Osteoblast (primary cell): ENCODE results near the gene RASL11B. TPM values are rescaled to one million over a fixed set of nuclear protein-coding genes. Genes with fewer than 3 reads are reported as not detected.

Experiments used
- DNase-seq: peaks from one replicate; pipeline ENCODE4 v3.0.0; 2011; ENCODE audit warnings: low spot score, mixed read lengths; ENCODE audit not compliant: insufficient read length; ENCODE audit errors: missing footprints
- H2AFZ ChIP-seq: 2 replicates; pipeline ENCODE4 v1.6.0; 2011; ENCODE audit warnings: mild to moderate bottlenecking, low read length
- H3K27ac ChIP-seq: 2 replicates; pipeline ENCODE4 v1.5.1; 2011; ENCODE audit warnings: mild to moderate bottlenecking, low read depth, low read length, moderate library complexity
- H3K27me3 ChIP-seq: 2 replicates; pipeline ENCODE4 v1.6.0; 2012; ENCODE audit warnings: mild to moderate bottlenecking, control low read depth, inconsistent platforms, low read length, moderate library complexity; ENCODE audit not compliant: insufficient read depth
- H3K36me3 ChIP-seq: 2 replicates; pipeline ENCODE4 v1.5.1; 2011; ENCODE audit warnings: mild to moderate bottlenecking, low read length, control low read depth, moderate library complexity; ENCODE audit not compliant: insufficient read depth
- H3K4me1 ChIP-seq: 2 replicates; pipeline ENCODE4 v1.5.1; 2011; ENCODE audit warnings: mild to moderate bottlenecking, low read length, control low read depth, moderate library complexity; ENCODE audit not compliant: insufficient read depth
- H3K4me2 ChIP-seq: 2 replicates; pipeline ENCODE4 v1.6.0; 2011; ENCODE audit warnings: mild to moderate bottlenecking, low read length; ENCODE audit not compliant: insufficient read depth
- H3K4me3 ChIP-seq: fragments of 200-600 bp; sonication (generic); 3 replicates; pipeline ENCODE4 v1.5.1; 2012; ENCODE audit warnings: mild to moderate bottlenecking, low read length, inconsistent platforms; ENCODE audit not compliant: insufficient read depth
- H3K79me2 ChIP-seq: 2 replicates; pipeline ENCODE4 v1.6.0; 2012; ENCODE audit warnings: mild to moderate bottlenecking, low read length, control low read depth, inconsistent platforms; ENCODE audit not compliant: insufficient read depth
- H3K9me3 ChIP-seq: 2 replicates; pipeline ENCODE4 v1.5.1; 2011; ENCODE audit warnings: low read depth, low read length, control low read depth
- H4K20me1 ChIP-seq: 2 replicates; pipeline ENCODE4 v1.6.0; 2012; ENCODE audit warnings: mild to moderate bottlenecking, low read length, control low read depth; ENCODE audit not compliant: insufficient read depth
- total RNA-seq: library from RNA; depleted of rRNA; stranded (reverse); fragments of >200 nt; gene quantifications from 2 replicates; pipeline ENCODE4 v1.2.3, GENCODE V29; 2012
- TF ChIP-seq, protein P1 (sequence below): IDR thresholded peaks from 2 replicates; pipeline ENCODE4 v1.5.1; 2011; ENCODE audit warnings: mild to moderate bottlenecking, low read depth, low read length, moderate library complexity; ENCODE audit errors: extremely low read depth

The RASL11B gene
- total RNA-seq, 1 donor = under 0.01 TPM

DNA sequence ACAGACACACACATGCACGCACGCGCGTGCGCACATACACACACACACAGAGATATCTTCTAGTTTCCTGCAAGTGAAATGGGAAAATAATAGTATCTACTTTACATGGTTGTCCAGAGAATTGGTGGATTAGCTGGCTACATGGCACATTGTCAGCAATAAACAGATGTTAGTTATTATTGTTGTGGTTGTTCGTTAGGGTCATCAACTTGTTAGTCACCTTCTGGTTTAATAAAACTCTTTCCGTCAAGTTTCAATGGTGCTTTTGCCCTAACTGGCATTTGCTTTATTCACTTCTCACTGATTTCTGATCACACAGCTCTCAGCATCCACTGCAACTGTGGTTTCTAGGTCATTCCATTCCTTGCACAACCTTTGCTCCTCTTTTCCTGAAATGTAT lies 25.4 kb upstream of the RASL11B start:
- DNase-seq = no peak
- TF ChIP-seq, protein P1, sequence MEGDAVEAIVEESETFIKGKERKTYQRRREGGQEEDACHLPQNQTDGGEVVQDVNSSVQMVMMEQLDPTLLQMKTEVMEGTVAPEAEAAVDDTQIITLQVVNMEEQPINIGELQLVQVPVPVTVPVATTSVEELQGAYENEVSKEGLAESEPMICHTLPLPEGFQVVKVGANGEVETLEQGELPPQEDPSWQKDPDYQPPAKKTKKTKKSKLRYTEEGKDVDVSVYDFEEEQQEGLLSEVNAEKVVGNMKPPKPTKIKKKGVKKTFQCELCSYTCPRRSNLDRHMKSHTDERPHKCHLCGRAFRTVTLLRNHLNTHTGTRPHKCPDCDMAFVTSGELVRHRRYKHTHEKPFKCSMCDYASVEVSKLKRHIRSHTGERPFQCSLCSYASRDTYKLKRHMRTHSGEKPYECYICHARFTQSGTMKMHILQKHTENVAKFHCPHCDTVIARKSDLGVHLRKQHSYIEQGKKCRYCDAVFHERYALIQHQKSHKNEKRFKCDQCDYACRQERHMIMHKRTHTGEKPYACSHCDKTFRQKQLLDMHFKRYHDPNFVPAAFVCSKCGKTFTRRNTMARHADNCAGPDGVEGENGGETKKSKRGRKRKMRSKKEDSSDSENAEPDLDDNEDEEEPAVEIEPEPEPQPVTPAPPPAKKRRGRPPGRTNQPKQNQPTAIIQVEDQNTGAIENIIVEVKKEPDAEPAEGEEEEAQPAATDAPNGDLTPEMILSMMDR = no peak

DNA sequence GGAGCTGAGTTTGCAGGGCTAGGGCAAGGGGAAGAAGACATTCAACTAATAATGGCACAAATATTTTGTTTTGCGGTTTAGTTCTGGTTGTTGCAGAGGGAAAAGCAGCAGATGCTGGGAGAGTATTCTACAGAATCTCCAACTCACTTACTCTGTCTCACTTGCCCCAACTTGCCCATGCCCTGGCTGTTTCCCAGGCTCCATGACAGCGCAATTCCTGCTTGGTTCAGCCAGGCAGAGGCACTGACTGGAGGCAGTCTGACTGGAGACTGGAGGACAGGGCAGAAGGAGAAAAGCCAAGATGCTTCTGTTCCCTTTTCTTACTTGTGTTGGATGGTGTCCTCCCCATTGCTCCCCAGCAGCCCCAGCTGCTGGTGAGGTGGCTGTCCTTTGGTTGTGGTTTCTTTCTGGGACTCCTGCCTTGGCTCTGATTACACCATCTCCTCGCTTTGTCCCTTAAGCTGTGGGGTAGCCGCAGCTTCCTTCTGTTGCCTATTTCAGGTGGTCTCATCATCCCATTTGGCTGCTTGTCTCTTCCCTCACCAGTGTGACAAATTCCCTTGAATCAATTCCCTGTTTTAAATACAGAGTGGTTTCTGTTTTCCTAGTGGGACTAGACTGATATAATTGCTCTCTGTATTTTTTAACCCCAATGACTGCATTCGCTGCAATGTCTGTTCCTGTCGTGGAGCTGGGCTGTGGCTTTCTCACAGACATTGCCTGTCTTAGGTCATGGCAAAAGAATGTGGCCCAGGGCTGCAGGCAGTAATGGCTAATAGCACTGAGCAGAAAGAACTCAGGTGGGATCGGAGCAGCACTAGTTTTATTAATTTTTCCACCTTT lies 24.2 kb upstream of the RASL11B start:
- Histone ChIP-seq H3K9me3 (no peaks in the 10 kb centered on the region), H3K4me1 (peaks cover 6% of the 10 kb centered on the region), H4K20me1 (no peaks in the 10 kb centered on the region), H3K4me3 (no peak overlapping the region), H3K27ac (no peak overlapping the region), H3K36me3 (no peaks in the 10 kb centered on the region), H3K27me3 (no peaks in the 10 kb centered on the region), H3K79me2 (no peaks in the 10 kb centered on the region), H2AFZ (peak overlapping the region; percentile 52), H3K4me2 (peak overlapping the region; percentile 46)
- TF ChIP-seq, protein P1 = no peak
- peak; percentile 78 for DNase-seq

More for the DNA sequence above, 25.4 kb upstream of the RASL11B start:
- Histone ChIP-seq H3K27me3 (peaks cover 3% of the 10 kb centered on the region), H3K4me1 (peaks cover 6% of the 10 kb centered on the region), H3K4me2 (no peak overlapping the region), H3K9me3 (no peaks in the 10 kb centered on the region), H2AFZ (no peak overlapping the region), H4K20me1 (no peaks in the 10 kb centered on the region), H3K79me2 (no peaks in the 10 kb centered on the region), H3K36me3 (no peaks in the 10 kb centered on the region), H3K4me3 (no peak overlapping the region), H3K27ac (no peak overlapping the region)

DNA sequence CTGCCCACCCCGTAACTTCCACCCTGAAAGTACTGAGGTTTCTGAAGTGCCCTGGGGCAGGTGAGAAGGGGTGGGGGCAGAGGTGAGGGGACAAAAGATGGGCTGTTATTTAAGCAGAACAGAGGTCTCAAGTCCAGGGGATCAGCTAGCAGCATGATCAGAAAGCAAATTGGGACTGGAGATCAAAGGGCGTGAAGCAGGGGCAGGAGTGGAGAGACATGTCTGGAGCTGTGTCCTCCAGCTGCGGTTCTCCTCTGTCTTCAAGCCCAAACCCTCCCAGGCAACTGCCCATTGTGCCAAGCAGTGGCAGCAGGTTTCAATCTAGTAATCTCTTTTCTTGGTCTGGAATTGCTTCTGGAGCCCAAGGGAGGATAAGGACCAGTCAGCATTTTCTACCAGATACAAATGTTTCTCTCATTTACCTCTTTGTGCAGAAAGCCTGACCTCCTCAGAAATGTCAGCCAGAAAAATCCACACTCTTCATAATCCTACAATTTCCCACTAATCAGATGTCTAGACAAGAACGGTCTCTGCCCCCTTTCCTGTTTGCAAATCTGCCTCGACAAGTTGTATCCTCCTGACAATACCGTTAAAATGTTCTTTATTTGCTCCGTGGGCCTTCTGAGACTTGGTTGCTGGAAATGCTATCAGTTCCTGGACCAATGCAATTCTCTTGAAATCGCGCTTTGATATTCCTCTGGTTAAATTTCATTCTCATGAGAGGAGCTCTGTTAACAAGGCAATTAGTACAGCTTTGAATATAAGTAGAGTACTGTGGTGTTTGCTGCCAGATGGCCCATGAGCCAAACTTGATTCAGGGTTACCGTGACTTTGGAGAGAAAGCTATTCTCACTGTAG lies 23.2 kb upstream of the RASL11B start:
- H3K4me3 ChIP-seq = no peak overlapping the region
- TF ChIP-seq, protein P1 = no peak
- H4K20me1 ChIP-seq = no peaks in the 10 kb centered on the region
- no peak overlapping the region for H3K27ac ChIP-seq
- H3K27me3 ChIP-seq = no peaks in the 10 kb centered on the region
- H3K9me3 ChIP-seq = no peaks in the 10 kb centered on the region
- H3K79me2 ChIP-seq = no peaks in the 10 kb centered on the region
- H3K36me3 ChIP-seq = no peaks in the 10 kb centered on the region
- DNase-seq = no peak
- peaks cover 6% of the 10 kb centered on the region for H3K4me1 ChIP-seq
- no peak overlapping the region for H2AFZ ChIP-seq
- no peak overlapping the region for H3K4me2 ChIP-seq
